Panc1 (cell line): ENCODE results near the gene MAFG. TPM values are rescaled to one million over a fixed set of nuclear protein-coding genes. Genes with fewer than 3 reads are reported as not detected.
A peak's percentile ranks its signal among the peaks of the same experiment; 100 is the strongest.

Experiments used
- ATAC-seq: fragments of 200-7000 bp; cut with Tn5 transposase; 2 replicates; pipeline ENCODE4 v1.9.1; 2020; ENCODE audit warnings: mild to moderate bottlenecking, moderate library complexity
- BruUV-seq: library from RNA; stranded (reverse); fragments of 400-500 nt; replicated peaks from 2 replicates; lab custom pipeline; 2021; lab: Mats Ljungman, UMichigan
- CTCF ChIA-PET: fragments of 300-600 bp; sonication (Branson Sonifier 250); formaldehyde crosslinking; loops from one replicate; lab custom pipeline; 2022; ENCODE audit warnings: antibody characterized with exemption; lab: Charles Lee
- POLR2A ChIA-PET: fragments of 300-600 bp; sonication (Branson Sonifier 250); formaldehyde crosslinking; loops from one replicate; lab custom pipeline; 2022; ENCODE audit warnings: antibody characterized with exemption; lab: Charles Lee
- DNase-seq: peaks from one replicate; pipeline ENCODE4 v3.0.0-alpha.2; 2010; ENCODE audit warnings: low read depth, low spot score
- H3K27ac ChIP-seq: 2 replicates; pipeline ENCODE4 v1.5.1; 2011; ENCODE audit warnings: mild to moderate bottlenecking, low read length, inconsistent platforms
- H3K27me3 ChIP-seq: fragments of 200-500 bp; sonication (Bioruptor generic); 2 replicates; pipeline ENCODE4 v1.6.0; 2014; ENCODE audit warnings: low read length, inconsistent platforms; ENCODE audit not compliant: control insufficient read depth, insufficient read depth
- H3K36me3 ChIP-seq: fragments of 200-500 bp; sonication (Bioruptor generic); 2 replicates; pipeline ENCODE4 v1.5.1; 2014; ENCODE audit warnings: inconsistent platforms, mild to moderate bottlenecking, low read length, moderate library complexity; ENCODE audit not compliant: control insufficient read depth, insufficient read depth
- H3K4me1 ChIP-seq: 2 replicates; pipeline ENCODE4 v1.5.1; 2011; ENCODE audit warnings: inconsistent platforms, mild to moderate bottlenecking, low read length, moderate library complexity; ENCODE audit not compliant: control insufficient read depth, insufficient read depth
- H3K4me3 ChIP-seq, 2 experiments: 2 replicates each; pipeline ENCODE4 v1.5.1; 2011 to 2012; ENCODE audit warnings: low read depth in 2 of 2, low read length in 2 of 2, mild to moderate bottlenecking in 2 of 2, inconsistent platforms in 1 of 2, moderate library complexity in 1 of 2
- H3K9me3 ChIP-seq: fragments of 200-500 bp; sonication (Bioruptor generic); 2 replicates; pipeline ENCODE4 v1.5.1; 2014; ENCODE audit warnings: low read depth, mild to moderate bottlenecking, inconsistent platforms, low read length, moderate library complexity; ENCODE audit not compliant: control insufficient read depth, insufficient read depth
- CTCF ChIP-seq: fragments of 450-650 bp; IDR thresholded peaks from 2 replicates; pipeline ENCODE4 v1.5.1; 2017; ENCODE audit warnings: mild to moderate bottlenecking
- POLR2AphosphoS5 ChIP-seq: IDR thresholded peaks from 2 replicates; pipeline ENCODE4 v1.6.1; 2012; ENCODE audit warnings: mild to moderate bottlenecking, low read depth, low read length, moderate library complexity
- REST ChIP-seq, 2 experiments: IDR thresholded peaks; 2 replicates each; pipeline ENCODE4 v1.6.1; 2011 to 2012; ENCODE audit warnings: low read depth in 2 of 2, control low read depth in 1 of 2, low read length in 1 of 2, mild to moderate bottlenecking in 1 of 2, moderate library complexity in 1 of 2; ENCODE audit not compliant: insufficient read depth in 1 of 2
- SIN3A ChIP-seq: IDR thresholded peaks from 2 replicates; pipeline ENCODE4 v1.6.1; 2012; ENCODE audit warnings: low read depth, mild to moderate bottlenecking, low read length, moderate library complexity, borderline replicate concordance; ENCODE audit not compliant: insufficient read depth
- TCF7L2 ChIP-seq: IDR thresholded peaks from 2 replicates; pipeline ENCODE4 v1.6.1; 2011; ENCODE audit warnings: mild to moderate bottlenecking, low read depth, low read length, inconsistent platforms
- in situ Hi-C: cut with HindIII; loops from 2 replicates; pipeline ENCODE4 v1.10.0; 2016; ENCODE audit warnings: low sequenced_read_pairs, low pct_unique_long_range_greater_than_20kb
- intact Hi-C: fragments of 100-400 bp; cut with micrococcal nuclease; formaldehyde crosslinking; loops from one replicate; pipeline ENCODE4 v1.10.0; 2022; ENCODE audit not compliant: unreplicated experiment
- total RNA-seq: library from RNA; stranded (reverse); gene quantifications from one replicate; pipeline ENCODE4 v1.2.1, GENCODE V29; 2021; ENCODE audit not compliant: unreplicated experiment

The MAFG gene
- total RNA-seq, 1 experiment from 2014 or later = 57.0 TPM

GRCh38 chr17:81931189-81931556, 3.6 kb upstream of the MAFG start:
- BruUV-seq = no TSS peak
- Histone ChIP-seq H3K9me3 (no peaks in the 10 kb centered on the region), H3K27me3 (no peaks in the 10 kb centered on the region), H3K4me1 (peaks cover 38% of the 10 kb centered on the region), H3K4me3 (no peak overlapping the region), H3K27ac (no peak overlapping the region), H3K36me3 (no peaks in the 10 kb centered on the region; the same call in 1 of the 2 replicates)
- POLR2A ChIA-PET = no interaction called here
- ATAC-seq (no peak), DNase-seq (no peak)
- in situ Hi-C loops (no loop called here), intact Hi-C loops (no loop called here)
- CTCF ChIA-PET = no interaction called here
- TF ChIP-seq TCF7L2 (no peak), POLR2AphosphoS5 (no peak), SIN3A (no peak), CTCF (no peak)

GRCh38 chr17:81930142-81931125, 2.9 kb upstream of the MAFG start:
- POLR2A ChIA-PET = interaction anchor here (0.5 to 0.6 kb wide), 6 partner anchors 33 to 491 kb away, joined by 3 to 5 read pairs (median 4); no protein-coding TSS in a partner anchor
- Histone ChIP-seq H3K27me3 (no peaks in the 10 kb centered on the region), H3K27ac (no peak overlapping the region), H3K4me3 (no peak overlapping the region), H3K4me1 (peaks cover 35% of the 10 kb centered on the region), H3K9me3 (no peaks in the 10 kb centered on the region), H3K36me3 (no peaks in the 10 kb centered on the region; the same call in 1 of the 2 replicates)
- in situ Hi-C loops = no loop called here
- DNase-seq (no peak), ATAC-seq (no peak)
- TSS peak; percentile 58 for BruUV-seq
- intact Hi-C loops = no loop called here
- no peak for TF ChIP-seq TCF7L2
- no peak for TF ChIP-seq CTCF
- no peak for TF ChIP-seq POLR2AphosphoS5
- no peak for TF ChIP-seq SIN3A
- TF ChIP-seq REST (IDR thresholded peaks at IDR 0.05; ENCODE audit: insufficient read depth in 1 of 2, low read depth in 2 of 2, low read length in 1 of 2) = peak; percentile 97
- CTCF ChIA-PET = interaction anchor here (0.6 kb wide), 2 partner anchors 37 to 148 kb away, joined by 3 to 5 read pairs; no protein-coding TSS in a partner anchor
